ENCODE measurements around the gene PXMP2.

DNA sequence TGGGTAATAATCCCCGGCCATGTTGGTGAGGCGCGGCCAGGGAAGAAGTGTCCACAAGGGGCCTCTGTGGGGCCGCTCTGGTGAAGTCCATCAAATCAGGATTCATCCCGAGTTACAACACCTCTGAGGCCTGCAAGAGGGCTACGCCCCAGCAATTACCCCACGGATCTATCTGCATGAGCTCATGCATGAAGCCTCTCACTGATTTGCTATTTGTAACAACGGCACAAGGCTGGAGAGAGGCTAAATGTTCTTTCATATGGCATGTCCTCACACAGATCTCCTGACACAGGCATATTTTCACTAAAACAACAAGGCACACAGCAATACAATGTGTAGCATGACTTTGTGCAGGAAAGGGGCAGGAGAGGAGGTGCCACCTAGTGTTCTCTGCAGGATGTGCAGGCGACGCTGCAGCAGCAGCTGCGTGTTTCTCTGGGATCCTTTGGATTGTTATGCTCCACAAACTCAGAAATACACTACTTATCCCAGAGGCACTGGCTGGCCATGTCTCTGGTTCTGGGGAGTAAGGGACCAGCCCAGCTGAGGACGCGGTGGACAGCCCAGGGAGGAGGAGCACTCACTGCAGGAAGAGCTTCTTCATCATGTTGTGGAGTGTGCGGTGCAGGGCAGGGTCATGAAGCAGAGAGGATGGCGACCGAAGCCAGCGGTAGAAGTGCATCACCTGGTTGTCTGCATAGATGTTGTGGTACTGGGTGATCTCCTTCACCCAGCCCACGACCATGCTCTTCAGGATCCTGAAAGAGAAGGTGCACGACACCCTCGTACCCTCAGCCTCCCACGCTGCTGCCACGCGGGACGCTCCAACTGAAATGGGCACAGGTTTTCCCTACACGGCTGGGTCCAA, 48.6 kb upstream of the PXMP2 start:
- TF ChIP-seq, protein P1, sequence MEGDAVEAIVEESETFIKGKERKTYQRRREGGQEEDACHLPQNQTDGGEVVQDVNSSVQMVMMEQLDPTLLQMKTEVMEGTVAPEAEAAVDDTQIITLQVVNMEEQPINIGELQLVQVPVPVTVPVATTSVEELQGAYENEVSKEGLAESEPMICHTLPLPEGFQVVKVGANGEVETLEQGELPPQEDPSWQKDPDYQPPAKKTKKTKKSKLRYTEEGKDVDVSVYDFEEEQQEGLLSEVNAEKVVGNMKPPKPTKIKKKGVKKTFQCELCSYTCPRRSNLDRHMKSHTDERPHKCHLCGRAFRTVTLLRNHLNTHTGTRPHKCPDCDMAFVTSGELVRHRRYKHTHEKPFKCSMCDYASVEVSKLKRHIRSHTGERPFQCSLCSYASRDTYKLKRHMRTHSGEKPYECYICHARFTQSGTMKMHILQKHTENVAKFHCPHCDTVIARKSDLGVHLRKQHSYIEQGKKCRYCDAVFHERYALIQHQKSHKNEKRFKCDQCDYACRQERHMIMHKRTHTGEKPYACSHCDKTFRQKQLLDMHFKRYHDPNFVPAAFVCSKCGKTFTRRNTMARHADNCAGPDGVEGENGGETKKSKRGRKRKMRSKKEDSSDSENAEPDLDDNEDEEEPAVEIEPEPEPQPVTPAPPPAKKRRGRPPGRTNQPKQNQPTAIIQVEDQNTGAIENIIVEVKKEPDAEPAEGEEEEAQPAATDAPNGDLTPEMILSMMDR (IDR thresholded peaks at IDR 0.05): peak; percentile 51 to 62 (median 60)
- no peak for TF ChIP-seq POLR2A (IDR thresholded peaks at IDR 0.05)
